C1 segment of cervical spinal cord (tissue), 14 donors: ENCODE results near the gene TLE1.
A peak's percentile ranks its signal among the peaks of the same experiment; 100 is the strongest.
"Not testable (repeated sequence)": the region's sequence is repeated elsewhere in the genome, so short reads cannot be mapped to it uniquely, and the experiment has no call there.

Experiments used
- DNase-seq, 14 donors: peaks; one replicate each; lab custom pipeline; 2025; lab: John Stamatoyannopoulos, UW

TLE1 gene

GRCh38 chr9:81689343-81690175, at the start of gene TLE1:
TSS of gene TLE1 (minus strand) at chr9:81689547. CDS start at chr9:81688240, 1,307 bp downstream.
- peak; percentile 86 to 100 (median 98) for DNase-seq

DNA sequence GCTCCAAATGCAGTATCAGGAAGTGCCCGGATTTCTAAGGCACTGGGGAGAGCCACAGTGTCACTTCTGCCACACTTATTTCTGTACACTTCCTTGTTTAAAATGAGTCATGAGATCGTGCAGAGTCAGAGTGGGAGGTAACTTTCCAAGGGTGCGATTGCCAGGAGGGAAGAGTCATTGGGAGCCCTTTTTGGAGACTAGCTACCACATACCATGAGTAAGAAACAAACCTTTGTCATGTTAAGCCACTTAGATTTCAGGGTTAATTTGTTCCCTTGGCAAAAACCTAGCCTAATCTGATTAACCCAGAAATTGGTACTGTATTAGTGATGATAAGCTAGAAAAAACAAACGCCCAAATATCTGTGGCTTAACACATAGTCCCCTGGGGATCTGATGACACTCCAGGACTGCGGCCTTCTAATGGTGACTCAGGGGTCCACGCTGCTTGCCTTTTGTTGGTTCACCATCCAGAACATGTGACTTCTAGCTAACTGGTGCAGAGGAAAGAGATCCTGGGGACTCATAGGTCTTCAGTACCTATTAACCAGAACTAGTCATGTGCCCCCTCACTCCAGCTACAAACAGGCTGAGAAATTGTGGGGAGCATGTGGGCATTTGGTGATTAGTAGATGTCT, 48.6 kb upstream of the TLE1 start:
- no peak for DNase-seq

- not testable (repeated sequence) for DNase-seq
Observed at GRCh38 chr9:81730498-81730897, 41.2 kb upstream of the TLE1 start.

- no peak for DNase-seq
Observed at GRCh38 chr9:81729135-81729534, 39.8 kb upstream of the TLE1 start.

DNA sequence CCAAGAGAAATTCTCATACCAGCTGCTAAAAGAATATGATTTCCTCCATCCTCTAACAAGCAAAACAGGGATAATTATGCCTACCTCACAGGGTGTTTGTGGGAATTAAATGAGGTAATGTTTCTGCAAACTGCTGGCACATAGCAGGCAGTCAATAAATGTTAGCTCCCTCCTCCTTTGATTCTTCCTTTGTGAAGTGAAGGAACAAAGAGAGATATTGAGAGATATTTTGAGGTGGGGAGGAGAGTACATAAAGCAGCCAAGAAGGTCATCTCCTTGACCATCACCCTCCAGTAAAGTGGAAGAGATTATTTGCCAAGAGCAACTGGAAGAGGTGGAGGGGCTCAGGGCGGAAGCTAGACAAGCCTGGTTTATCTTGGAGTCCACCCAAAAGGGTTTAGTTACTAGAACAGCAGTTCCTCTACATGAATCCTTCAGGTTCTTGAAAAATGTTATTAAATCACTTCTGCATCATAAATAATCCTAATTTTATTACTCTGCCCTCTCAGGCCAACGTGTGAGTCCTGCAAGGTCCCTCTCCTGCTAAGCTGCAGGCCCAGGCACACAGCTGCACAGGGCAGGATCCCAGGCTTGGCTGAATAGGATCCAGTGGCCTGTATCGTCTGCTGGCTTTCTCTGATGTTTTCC, 35.0 kb upstream of the TLE1 start:
- no peak for DNase-seq

- DNase-seq, result no peak
Observed at GRCh38 chr9:81722277-81722676, 32.9 kb upstream of the TLE1 start.

- DNase-seq, result no peak
Observed at GRCh38 chr9:81720450-81721086, 31.2 kb upstream of the TLE1 start.

GRCh38 chr9:81719972-81720371, 30.6 kb upstream of the TLE1 start:
- DNase-seq, result no peak

DNA sequence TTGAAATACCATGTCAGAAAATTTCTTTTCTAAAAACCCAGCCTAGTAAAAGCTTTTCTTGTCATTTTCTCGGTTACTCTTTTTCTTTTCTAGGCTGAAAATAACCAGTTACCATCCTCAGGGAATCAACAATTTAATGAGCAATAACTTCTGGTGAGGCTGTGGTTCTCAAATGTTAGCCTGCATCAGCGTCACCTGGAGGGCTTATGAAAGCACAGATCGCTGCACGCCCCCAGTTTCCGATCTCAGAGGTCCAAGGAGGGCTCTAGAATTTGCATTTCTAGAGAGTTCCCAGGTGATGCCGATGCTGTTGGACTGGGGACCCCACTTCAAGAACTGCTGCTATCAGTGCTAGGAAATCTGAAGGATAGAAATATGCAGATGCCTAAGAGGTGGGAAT, 28.9 kb upstream of the TLE1 start:
- DNase-seq, result no peak

DNA sequence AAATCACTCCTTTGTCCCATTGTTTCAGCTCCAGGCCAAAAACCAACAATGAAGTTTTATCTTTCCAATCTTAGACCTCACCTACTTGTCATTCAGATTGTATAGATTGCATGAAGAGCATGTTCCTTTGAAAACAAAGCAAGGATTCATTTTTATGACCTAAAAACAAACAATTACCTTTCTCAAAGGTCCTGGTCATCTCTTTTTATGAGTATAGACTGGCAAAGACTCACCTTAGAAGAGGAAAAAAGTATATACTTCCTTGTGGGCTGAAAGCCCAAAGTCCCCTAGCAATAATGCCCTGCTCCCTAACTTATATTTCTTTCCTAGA, 28.4 kb upstream of the TLE1 start:
- no peak for DNase-seq

- no peak for DNase-seq
Observed at GRCh38 chr9:81717061-81717746, 27.9 kb upstream of the TLE1 start.

GRCh38 chr9:81716409-81716808, 27.1 kb upstream of the TLE1 start:
- DNase-seq, result no peak

DNA sequence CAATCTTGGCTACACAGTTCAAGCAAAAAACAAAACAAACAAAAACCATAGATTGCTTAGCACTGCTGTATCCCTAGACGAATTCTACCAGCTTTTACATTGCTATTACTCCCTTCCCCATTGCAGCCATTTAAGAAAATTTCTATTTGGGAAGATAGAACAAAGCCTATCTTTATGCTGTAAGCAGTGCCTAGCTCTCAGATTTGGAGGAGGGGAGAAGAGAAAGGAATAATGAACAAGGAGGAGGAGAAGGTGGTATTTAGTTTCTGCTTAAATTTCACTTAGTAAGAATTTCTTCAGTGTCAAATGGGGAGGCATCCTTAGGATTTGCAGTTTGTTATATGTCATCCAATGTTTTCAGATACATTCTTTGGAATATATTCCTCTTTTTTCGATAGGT, 16.2 kb upstream of the TLE1 start:
- no peak for DNase-seq

- no peak for DNase-seq
Observed at GRCh38 chr9:81694541-81694940, 5.2 kb upstream of the TLE1 start.

- DNase-seq, result no peak
Observed at GRCh38 chr9:81693671-81694378, 4.5 kb upstream of the TLE1 start.

GRCh38 chr9:81690251-81690851, 1.0 kb upstream of the TLE1 start:
- DNase-seq, result peak in 5 of 14 donors; percentile 9 to 40 (median 31)

DNA sequence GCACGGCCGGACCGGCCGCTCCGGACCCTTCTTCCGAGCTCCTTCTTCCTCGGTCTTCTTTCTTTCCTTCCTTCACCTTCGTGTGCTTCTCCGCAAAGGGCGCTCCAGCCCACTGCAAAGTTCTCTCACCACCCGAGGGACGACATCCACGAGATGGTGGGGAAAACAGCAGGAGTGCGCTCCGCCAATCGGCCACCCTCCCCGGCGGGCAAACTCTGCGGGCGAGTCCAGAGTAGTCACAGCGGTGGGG, 329 bp downstream of the TLE1 start:
- peak in 1 of 14 donors; percentile 55 for DNase-seq

- peak in 7 of 14 donors; percentile 20 to 54 (median 48) for DNase-seq
Observed at GRCh38 chr9:81688262-81689092, 870 bp downstream of the TLE1 start.

DNA sequence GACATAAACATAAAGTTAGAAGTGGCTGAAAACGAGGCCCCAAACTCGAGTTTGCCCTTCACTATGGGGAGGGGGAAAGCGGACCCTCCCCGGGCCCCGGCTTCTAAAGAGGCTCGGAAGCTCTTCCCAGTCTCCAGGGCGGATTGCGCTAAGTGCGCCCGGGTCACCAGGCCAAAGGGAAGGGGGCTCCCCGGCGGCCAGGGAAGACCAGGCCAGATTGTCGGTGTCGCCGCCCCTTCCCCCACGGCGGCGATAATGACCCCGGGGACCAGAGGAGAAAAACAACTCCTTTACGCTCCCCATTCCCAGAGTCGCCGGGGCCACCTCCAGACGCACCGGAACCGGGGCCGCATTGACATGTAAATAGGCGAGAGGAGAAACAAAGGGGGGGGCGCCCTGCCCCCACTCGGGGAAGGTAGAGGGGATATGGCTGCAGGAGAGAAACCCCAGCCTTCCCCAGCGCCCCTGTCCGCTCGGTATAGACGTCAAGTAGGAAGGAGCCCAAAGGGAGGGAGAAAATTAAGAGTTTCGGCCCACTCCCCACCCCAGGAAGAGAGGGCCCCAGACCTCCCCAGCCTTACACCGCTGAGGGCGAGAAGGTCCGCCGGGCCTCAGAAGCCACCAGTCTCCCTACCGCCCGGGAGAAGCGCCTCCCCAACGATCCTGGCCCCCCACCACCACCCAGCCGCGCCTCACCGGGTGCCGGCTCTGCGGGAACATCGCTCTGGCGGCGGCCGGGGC, 1.7 kb downstream of the TLE1 start:
- peak in 7 of 14 donors; percentile 33 to 59 (median 39) for DNase-seq
